HG02759 (cell line): Measurements from ENCODE around the gene SEMA3B.
"Not testable (repeated sequence)": the region's sequence is repeated elsewhere in the genome, so short reads cannot be mapped to it uniquely, and the experiment has no call there.

Source experiments
- ATAC-seq: cut with Tn5 transposase; IDR thresholded peaks from one replicate; pipeline ENCODE4 v1.9.1; 2021; ENCODE audit warnings: mild to moderate bottlenecking, moderate library complexity; ENCODE audit not compliant: unreplicated experiment

The SEMA3B gene

GRCh38 chr3:50268703-50269451 is at the start of gene SEMA3B:
TSS of gene SEMA3B (plus strand) at chr3:50269147. CDS start at chr3:50269241, 94 bp downstream.
- no peak for ATAC-seq

GRCh38 chr3:50219285-50219684 is 49.7 kb upstream of the SEMA3B start:
- ATAC-seq: no peak

GRCh38 chr3:50220109-50220508 is 48.8 kb upstream of the SEMA3B start:
- no peak for ATAC-seq

- no peak for ATAC-seq
These were observed 47.9 kb upstream of the SEMA3B start for GRCh38 chr3:50221051-50221410.

GRCh38 chr3:50221411-50222168 is 47.4 kb upstream of the SEMA3B start:
- ATAC-seq: no peak

GRCh38 chr3:50222169-50222528 is 46.8 kb upstream of the SEMA3B start:
- ATAC-seq: no peak

GRCh38 chr3:50224639-50225038 is 44.3 kb upstream of the SEMA3B start:
- ATAC-seq: no peak

GRCh38 chr3:50226888-50227389 is 42.0 kb upstream of the SEMA3B start:
- peak; percentile 12 for ATAC-seq

GRCh38 chr3:50227390-50228183 is 41.4 kb upstream of the SEMA3B start:
- ATAC-seq: peak; percentile 84

GRCh38 chr3:50228184-50228763 is 40.7 kb upstream of the SEMA3B start:
- ATAC-seq: not testable (repeated sequence)

- no peak for ATAC-seq
These were observed 39.5 kb upstream of the SEMA3B start for GRCh38 chr3:50229490-50229889.

GRCh38 chr3:50230104-50230793 is 38.7 kb upstream of the SEMA3B start:
- no peak for ATAC-seq

- ATAC-seq: no peak
These were observed 38.2 kb upstream of the SEMA3B start for GRCh38 chr3:50230794-50231125.

- ATAC-seq: no peak
These were observed 37.4 kb upstream of the SEMA3B start for GRCh38 chr3:50231581-50231980.

- ATAC-seq: no peak
These were observed 36.6 kb upstream of the SEMA3B start for GRCh38 chr3:50232303-50232702.

GRCh38 chr3:50233176-50233575 is 35.8 kb upstream of the SEMA3B start:
- ATAC-seq: no peak

GRCh38 chr3:50235716-50236483 is 33.0 kb upstream of the SEMA3B start, which contains the start of gene GNAI2:
TSS of gene GNAI2 (plus strand) at chr3:50236204. CDS start at chr3:50236336, 132 bp downstream.
- peak; percentile 93 for ATAC-seq

- no peak for ATAC-seq
These were observed 32.3 kb upstream of the SEMA3B start for GRCh38 chr3:50236484-50237132.

- no peak for ATAC-seq
These were observed 31.8 kb upstream of the SEMA3B start for GRCh38 chr3:50237133-50237651.
